GM20000 (cell line): ENCODE results near the gene IWS1.
"Not testable (repeated sequence)": the region's sequence is repeated elsewhere in the genome, so short reads cannot be mapped to it uniquely, and the experiment has no call there.

Source experiments
- DNase-seq: peaks from one replicate; pipeline ENCODE4 v3.0.0; 2012; ENCODE audit warnings: low spot score
- TF ChIP-seq, protein P1 (sequence below): IDR thresholded peaks from 2 replicates; pipeline ENCODE4 v1.5.1; 2012; ENCODE audit warnings: mild to moderate bottlenecking, control low read depth; ENCODE audit errors: extremely low read depth, missing control alignments

Gene IWS1

GRCh38 chr2:127531221-127531648, 4.9 kb upstream of the IWS1 start:
- TF ChIP-seq, protein P1, sequence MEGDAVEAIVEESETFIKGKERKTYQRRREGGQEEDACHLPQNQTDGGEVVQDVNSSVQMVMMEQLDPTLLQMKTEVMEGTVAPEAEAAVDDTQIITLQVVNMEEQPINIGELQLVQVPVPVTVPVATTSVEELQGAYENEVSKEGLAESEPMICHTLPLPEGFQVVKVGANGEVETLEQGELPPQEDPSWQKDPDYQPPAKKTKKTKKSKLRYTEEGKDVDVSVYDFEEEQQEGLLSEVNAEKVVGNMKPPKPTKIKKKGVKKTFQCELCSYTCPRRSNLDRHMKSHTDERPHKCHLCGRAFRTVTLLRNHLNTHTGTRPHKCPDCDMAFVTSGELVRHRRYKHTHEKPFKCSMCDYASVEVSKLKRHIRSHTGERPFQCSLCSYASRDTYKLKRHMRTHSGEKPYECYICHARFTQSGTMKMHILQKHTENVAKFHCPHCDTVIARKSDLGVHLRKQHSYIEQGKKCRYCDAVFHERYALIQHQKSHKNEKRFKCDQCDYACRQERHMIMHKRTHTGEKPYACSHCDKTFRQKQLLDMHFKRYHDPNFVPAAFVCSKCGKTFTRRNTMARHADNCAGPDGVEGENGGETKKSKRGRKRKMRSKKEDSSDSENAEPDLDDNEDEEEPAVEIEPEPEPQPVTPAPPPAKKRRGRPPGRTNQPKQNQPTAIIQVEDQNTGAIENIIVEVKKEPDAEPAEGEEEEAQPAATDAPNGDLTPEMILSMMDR, result no peak
- no peak for DNase-seq

DNA sequence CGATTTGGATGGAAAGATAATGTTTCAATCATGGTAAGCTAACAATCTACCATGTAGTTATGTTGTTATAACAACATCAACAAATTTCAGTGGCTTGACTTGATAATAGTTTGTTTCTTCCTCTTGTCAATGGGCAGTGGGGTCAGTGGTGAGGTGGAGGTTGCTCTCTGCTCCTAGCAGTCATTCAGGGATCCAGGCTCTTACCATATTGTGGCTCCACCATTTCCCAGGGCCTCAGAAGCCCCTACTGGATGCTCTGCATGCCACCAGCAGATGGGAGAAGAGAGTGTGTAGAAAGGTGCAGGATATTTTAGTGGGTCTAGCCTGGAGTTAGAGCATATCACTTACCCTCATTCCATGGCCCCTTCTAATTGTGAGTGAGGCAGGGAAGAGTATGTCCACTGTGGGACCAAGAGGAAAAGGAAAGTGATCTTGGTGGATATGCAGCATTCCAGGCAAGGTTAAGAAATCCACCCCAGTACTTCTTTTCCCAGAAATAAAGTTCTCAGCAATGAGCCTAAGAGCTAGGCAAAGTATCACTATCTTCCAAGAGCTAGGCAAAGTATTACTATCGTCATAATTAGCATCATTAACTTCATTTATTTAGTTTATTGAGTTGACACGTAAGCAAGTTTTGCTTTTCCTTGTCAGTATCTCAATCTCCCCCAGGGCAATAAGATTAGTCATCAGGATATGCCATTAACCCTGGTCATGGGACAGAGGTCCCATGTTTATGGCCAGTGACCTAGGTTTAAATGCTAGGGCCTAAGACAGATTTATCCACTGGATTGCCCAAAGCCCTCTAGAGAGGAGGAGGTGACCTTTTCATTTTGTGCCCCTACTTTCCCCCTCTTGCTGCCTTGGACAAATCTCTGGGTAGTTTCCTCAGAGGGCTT, 4.2 kb upstream of the IWS1 start:
- DNase-seq, result no peak

DNA sequence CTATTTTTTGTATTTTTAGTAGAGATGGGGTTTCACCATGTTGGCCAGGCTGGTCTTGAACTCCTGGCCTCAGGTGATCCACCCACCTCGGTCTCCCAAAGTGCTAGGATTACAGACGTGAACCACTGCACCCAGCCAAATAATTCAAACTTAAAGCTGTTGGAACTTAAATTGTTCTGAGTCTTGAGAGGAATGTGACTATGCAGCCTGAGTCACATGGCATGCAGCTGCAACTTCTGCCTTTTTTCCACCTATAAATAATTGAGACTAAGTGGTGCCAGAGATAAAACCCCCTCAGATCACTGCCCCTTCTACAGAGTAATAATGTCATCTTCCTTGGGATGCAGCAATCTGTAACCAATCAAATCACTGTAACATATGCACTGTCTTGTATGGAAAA, 3.1 kb upstream of the IWS1 start:
- not testable (repeated sequence) for DNase-seq

More for the DNA sequence above, 4.2 kb upstream of the IWS1 start:
- TF ChIP-seq, protein P1, result no peak

DNA sequence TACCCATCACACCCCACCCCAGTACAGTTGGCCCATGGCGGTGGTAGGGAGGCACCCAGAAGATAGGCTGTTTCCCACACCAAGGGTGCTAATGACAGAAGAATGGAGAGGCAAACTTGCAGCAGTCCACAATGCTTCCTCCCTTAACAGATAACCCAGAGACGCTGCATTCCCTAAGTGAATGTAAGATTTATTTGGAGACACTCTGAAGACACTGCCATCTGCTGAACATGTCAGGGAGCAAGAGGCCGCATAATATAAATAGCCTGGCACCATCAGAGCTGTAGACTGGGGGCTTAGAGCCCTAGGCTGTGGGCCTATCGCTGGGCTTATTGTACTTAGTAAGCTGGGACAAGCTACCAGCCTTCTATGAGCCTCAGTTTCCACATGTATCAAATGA, 2.2 kb upstream of the IWS1 start:
- TF ChIP-seq, protein P1, result no peak
- no peak for DNase-seq

GRCh38 chr2:127527001-127527804, 914 bp upstream of the IWS1 start:
- peak; percentile 36 for DNase-seq

DNA sequence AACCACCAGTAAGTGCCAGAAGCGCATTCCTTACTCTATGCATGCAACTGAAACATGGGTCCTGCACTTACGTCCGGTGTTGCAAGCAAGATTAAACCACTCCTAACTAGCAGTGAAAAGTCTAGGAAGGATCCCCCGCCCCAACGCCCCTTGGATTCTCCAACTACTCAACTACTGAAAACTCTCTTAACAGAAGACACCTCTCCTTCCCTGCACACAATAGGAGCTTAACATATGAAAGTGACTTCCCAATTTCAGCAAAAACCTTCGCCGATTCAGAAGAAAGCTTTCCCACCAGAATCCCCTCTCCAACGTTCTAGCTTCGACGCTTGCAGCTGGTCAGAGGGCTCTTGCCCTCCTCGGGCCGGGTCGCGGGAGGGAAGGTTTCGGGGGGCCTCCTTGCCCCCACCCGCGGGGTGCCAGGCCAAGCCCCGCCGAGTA, 578 bp downstream of the IWS1 start:
- DNase-seq, result peak; percentile 37
- TF ChIP-seq, protein P1, result no peak

More at GRCh38 chr2:127527001-127527804, 914 bp upstream of the IWS1 start:
- TF ChIP-seq, protein P1, result no peak

GRCh38 chr2:127524198-127524834, 2.0 kb downstream of the IWS1 start:
- not testable (repeated sequence) for DNase-seq

GRCh38 chr2:127523269-127523939, 2.9 kb downstream of the IWS1 start:
- no peak for DNase-seq
- TF ChIP-seq, protein P1, result no peak
